Endothelial cell (in vitro differentiated cells): Measurements from ENCODE around the gene PARL. TPM values are rescaled to one million over a fixed set of nuclear protein-coding genes. Genes with fewer than 3 reads are reported as not detected.

Experiments used
- DNase-seq: peaks from one replicate; pipeline ENCODE4 v3.0.0; 2021; ENCODE audit warnings: low spot score
- H3K27ac Mint-ChIP-seq: one replicate; pipeline ENCODE4 v1.8.0; 2021; ENCODE audit warnings: mixed read lengths, inconsistent platforms; ENCODE audit not compliant: unreplicated experiment
- H3K27me3 Mint-ChIP-seq: one replicate; pipeline ENCODE4 v1.8.0; 2021; ENCODE audit warnings: mild to moderate bottlenecking, moderate library complexity, mixed read lengths, inconsistent platforms; ENCODE audit not compliant: unreplicated experiment
- H3K36me3 Mint-ChIP-seq: one replicate; pipeline ENCODE4 v1.8.0; 2021; ENCODE audit warnings: mild to moderate bottlenecking, low read depth, mixed read lengths, inconsistent platforms; ENCODE audit not compliant: unreplicated experiment
- H3K4me1 Mint-ChIP-seq: one replicate; pipeline ENCODE4 v1.8.0; 2021; ENCODE audit warnings: mild to moderate bottlenecking, mixed read lengths, inconsistent platforms; ENCODE audit not compliant: unreplicated experiment
- H3K4me3 Mint-ChIP-seq: one replicate; pipeline ENCODE4 v1.8.0; 2021; ENCODE audit warnings: mild to moderate bottlenecking, mixed read lengths, inconsistent platforms; ENCODE audit not compliant: unreplicated experiment
- H3K9me3 Mint-ChIP-seq: one replicate; pipeline ENCODE4 v1.8.0; 2021; ENCODE audit warnings: mixed read lengths, inconsistent platforms; ENCODE audit not compliant: unreplicated experiment
- total RNA-seq: library from RNA; stranded (reverse); fragmentation: NEBNext Ultra II Directional; extraction: Animal tissue kit (Norgen Biotek cat#: 25700); gene quantifications from one replicate; pipeline ENCODE4 v1.2.1, GENCODE V29; 2021; ENCODE audit not compliant: unreplicated experiment
- TF ChIP-seq, protein P1 (sequence below): fragments of 200-600 bp; sonication (generic); IDR thresholded peaks from one replicate; pipeline ENCODE4 v1.5.0; 2021; ENCODE audit warnings: antibody characterized with exemption; ENCODE audit not compliant: unreplicated experiment

Gene PARL
- total RNA-seq, 1 donor from 2014 or later, result 62.9 TPM

DNA sequence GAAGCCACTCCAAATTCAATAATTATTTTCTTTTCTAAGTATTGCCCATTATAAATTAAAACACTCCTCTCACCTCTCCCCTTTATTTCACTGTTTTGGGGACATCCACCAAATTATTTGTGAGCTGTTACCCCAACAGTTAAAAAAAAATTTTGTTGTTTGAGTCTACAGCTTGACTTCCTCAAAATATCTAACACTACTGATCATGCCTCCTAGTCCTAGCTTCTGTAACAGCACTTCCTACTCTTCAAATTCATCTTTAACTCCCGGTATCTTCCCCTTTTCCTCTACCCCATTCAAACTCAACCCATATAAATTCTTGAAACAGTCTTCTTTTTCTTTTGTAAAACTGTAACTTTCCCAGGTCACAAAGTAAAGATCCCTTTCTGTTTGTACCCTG lies 15.9 kb downstream of the PARL start:
- TF ChIP-seq, protein P1, sequence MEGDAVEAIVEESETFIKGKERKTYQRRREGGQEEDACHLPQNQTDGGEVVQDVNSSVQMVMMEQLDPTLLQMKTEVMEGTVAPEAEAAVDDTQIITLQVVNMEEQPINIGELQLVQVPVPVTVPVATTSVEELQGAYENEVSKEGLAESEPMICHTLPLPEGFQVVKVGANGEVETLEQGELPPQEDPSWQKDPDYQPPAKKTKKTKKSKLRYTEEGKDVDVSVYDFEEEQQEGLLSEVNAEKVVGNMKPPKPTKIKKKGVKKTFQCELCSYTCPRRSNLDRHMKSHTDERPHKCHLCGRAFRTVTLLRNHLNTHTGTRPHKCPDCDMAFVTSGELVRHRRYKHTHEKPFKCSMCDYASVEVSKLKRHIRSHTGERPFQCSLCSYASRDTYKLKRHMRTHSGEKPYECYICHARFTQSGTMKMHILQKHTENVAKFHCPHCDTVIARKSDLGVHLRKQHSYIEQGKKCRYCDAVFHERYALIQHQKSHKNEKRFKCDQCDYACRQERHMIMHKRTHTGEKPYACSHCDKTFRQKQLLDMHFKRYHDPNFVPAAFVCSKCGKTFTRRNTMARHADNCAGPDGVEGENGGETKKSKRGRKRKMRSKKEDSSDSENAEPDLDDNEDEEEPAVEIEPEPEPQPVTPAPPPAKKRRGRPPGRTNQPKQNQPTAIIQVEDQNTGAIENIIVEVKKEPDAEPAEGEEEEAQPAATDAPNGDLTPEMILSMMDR, result no peak
- H3K4me3 Mint-ChIP-seq, result no peak overlapping the region
- H3K27me3 Mint-ChIP-seq, result no peaks in the 10 kb centered on the region
- no peak for DNase-seq
- peaks cover 11% of the 10 kb centered on the region for H3K36me3 Mint-ChIP-seq
- no peaks in the 10 kb centered on the region for H3K4me1 Mint-ChIP-seq
- no peak overlapping the region for H3K27ac Mint-ChIP-seq
- no peaks in the 10 kb centered on the region for H3K9me3 Mint-ChIP-seq

DNA sequence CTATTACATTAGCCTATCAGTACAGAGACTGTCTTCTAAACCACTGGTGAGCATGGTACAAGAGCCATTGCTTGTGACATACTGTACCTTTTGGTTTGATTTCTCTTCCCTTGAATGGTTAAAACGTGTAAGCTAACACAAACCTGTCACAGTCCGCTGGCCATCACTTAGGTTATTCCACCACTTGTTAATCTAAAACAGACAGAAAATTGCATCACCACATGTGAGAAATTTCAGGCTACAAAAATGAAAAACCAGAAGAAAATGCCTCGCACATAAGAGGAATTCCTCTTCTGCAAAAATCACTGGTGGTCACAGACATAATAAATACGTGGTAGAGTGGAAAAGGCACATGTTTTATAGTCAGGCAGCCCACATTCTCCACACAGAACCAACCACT lies 22.1 kb downstream of the PARL start:
- Mint-ChIP-seq H3K27ac (no peak overlapping the region), H3K9me3 (no peaks in the 10 kb centered on the region), H3K4me3 (no peak overlapping the region), H3K36me3 (peaks cover 25% of the 10 kb centered on the region), H3K4me1 (no peaks in the 10 kb centered on the region), H3K27me3 (no peaks in the 10 kb centered on the region)
- DNase-seq, result no peak
- TF ChIP-seq, protein P1, result no peak

DNA sequence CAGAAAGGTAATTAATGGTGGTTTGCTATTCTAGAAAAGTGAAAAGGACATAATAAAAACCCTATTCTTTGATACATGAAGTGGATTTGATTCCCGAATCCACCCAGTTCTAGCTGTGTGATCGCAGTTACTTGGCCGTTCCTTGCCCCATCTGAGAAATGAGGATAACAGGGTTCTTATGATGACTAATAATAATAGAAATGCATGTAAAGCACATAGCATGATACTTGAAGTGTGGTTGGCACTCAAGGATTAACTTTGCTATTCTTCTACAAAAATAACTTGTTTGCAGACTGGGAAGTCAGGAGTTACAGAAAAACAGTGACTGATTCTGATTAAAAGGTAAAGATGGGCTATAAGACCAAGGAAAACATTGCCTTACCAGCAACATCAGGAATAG lies 26.8 kb downstream of the PARL start:
- TF ChIP-seq, protein P1, result no peak
- Mint-ChIP-seq H3K4me1 (no peaks in the 10 kb centered on the region), H3K27ac (no peak overlapping the region), H3K27me3 (no peaks in the 10 kb centered on the region), H3K9me3 (no peaks in the 10 kb centered on the region), H3K36me3 (peaks cover 30% of the 10 kb centered on the region), H3K4me3 (no peak overlapping the region)
- DNase-seq, result no peak

DNA sequence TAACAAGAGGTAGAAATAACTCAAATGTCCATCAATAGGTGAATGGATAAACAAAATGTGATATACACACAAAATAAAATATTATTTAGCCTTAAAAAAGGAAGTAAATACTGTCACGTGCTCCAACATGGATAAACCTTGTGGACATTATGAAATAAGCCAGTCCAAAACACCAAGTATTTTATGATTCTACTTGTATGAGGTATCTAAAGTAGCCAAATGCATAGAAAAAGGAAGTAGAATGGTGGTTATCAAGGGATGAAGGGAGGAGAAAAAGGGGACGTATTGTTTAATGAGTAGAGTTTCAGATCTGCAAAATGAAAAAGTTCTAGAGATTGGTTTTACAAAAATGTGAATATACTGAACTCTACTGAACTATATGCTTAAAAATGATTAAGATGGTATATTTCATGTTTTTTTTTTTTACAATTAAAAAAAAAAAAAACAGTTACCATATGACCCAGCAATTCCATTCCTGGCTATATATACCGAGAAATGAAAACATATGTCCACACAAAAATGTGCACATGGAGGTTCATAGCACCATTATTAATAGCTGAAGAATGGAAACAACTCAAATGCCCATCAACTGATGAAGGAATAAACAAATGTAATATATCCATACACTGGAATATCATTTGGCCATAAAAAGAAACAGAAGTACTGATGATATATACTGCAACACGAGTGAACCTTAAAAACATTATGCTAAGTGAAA lies 30.2 kb downstream of the PARL start:
- no peaks in the 10 kb centered on the region for H3K9me3 Mint-ChIP-seq
- no peak overlapping the region for H3K4me3 Mint-ChIP-seq
- peaks cover 17% of the 10 kb centered on the region for H3K36me3 Mint-ChIP-seq
- no peaks in the 10 kb centered on the region for H3K27me3 Mint-ChIP-seq
- H3K27ac Mint-ChIP-seq, result no peak overlapping the region
- H3K4me1 Mint-ChIP-seq, result no peaks in the 10 kb centered on the region
- no peak for DNase-seq
- TF ChIP-seq, protein P1, result no peak

DNA sequence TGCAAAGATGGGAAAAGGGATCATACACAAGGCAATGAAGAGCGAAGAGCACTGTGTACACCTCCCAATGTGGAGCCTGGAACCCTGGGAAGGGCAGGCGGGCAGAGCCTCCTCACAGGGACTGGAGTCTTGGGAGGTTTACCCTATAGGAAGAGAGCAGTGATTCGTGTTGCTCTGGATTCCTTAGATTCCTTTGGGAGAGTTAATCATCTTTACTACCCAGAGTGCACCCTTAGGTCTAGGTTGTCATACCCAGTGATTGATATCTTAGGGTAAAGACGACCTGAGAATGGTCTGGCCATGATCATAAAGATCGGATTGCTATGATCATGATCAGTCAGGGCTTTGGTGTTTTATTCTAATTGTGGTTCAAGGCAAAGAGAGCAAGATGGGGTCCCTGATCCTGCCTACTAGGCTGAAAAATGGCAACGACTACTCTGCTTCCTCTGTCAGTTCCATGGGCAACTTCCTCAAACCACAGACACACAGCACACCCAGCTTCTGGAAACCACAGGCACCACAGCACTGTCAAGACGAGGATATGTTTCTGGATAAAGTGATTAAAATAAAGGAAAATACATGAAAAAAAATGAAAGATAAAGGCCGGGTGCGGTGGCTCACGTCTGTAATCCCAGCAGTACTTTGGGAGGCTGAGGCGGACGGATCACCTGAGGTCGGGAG lies 38.9 kb downstream of the PARL start:
- DNase-seq, result no peak
- peaks cover 28% of the 10 kb centered on the region for H3K36me3 Mint-ChIP-seq
- H3K27me3 Mint-ChIP-seq, result no peaks in the 10 kb centered on the region
- no peaks in the 10 kb centered on the region for H3K4me1 Mint-ChIP-seq
- H3K9me3 Mint-ChIP-seq, result no peaks in the 10 kb centered on the region
- TF ChIP-seq, protein P1, result no peak
- no peak overlapping the region for H3K4me3 Mint-ChIP-seq
- H3K27ac Mint-ChIP-seq, result no peak overlapping the region
